LHCN-M2 (cell line): ENCODE results near the gene EEF1AKMT1. TPM values are rescaled to one million over a fixed set of nuclear protein-coding genes. Genes with fewer than 3 reads are reported as not detected.

Experiments
- DNase-seq: peaks from one replicate; pipeline ENCODE4 v3.0.0-alpha.2; 2012; ENCODE audit warnings: low read depth
- polyA plus RNA-seq: library from polyadenylated mRNA; unstranded; fragments of >200 nt; gene quantifications from one replicate; pipeline ENCODE4 v1.2.1, GENCODE V29; 2012; ENCODE audit warnings: missing spikeins
- total RNA-seq: library from RNA; depleted of rRNA; stranded (reverse); fragments of >200 nt; gene quantifications from 2 replicates; pipeline ENCODE4 v1.2.3, GENCODE V29; 2014; rRNA removed

The EEF1AKMT1 gene, protein sequence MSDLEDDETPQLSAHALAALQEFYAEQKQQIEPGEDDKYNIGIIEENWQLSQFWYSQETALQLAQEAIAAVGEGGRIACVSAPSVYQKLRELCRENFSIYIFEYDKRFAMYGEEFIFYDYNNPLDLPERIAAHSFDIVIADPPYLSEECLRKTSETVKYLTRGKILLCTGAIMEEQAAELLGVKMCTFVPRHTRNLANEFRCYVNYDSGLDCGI
- total RNA-seq, result 23.5 and 26.1 TPM in 2 replicates
- 27.0 TPM for polyA plus RNA-seq

DNA sequence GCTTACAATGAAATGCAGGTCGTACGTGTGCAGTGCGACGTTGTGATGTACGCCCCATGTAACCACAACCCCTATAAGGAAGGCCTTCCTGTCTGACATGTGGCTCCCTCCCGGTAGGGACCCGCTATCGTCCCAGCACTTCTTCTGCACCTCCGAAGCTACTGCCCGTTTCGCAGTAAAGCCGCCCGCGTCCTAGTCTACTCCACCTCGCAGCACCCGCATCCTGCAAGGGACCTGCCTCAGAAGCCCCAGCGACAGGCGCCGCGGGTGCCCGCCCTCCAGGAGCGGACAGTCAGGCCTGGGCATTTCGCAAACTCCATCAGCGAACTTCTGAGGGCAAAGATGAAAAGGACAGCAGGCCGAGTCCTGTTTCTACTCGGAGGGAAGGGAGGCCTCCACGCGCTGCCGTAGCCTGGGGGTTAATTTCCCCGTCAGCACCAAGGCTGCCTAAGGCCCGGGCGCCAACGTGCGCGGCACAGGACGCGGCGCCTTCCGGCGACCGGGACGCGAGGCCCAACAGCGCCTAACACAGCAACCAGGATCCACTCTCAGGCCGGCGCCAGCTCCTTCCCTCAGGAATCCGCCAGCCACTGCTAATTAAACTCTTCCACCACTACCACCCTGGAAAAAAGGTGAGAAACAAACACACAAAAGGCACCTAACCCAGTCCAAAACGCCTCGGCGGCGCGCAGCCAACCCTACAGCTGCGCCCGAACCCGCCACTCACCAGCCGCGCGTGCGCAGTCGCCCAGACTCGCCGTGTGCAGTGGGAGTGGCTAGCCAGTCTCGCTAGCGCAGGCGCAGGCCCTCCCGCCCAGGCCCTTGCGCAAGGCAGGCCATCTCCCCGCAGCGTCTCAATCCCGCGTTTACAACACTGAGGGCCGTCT, at the start of gene EEF1AKMT1:
TSS of gene EEF1AKMT1 (minus strand) at position 768 of the 887 bp plus-strand sequence. CDS start 16,363 bp downstream, outside the sequence.
- DNase-seq, result peak; percentile 90

DNA sequence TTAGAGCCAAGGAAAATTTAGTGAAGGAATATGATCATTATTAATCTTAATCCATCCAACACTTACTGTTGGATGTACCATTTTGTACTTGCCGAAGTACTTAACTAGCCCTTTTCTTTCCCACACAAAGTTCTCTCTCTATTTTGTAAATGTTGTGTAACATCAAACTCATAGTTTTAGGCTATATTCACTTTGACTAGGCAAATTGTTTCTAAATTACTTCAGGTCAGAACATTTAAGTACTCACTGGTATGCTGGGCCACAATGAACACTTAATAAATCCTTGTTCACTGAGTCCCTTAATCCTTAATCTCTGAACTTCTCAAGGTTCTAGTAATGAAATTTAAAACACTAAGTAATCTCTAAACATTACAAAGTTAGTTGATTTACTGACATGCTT, 49.3 kb upstream of the EEF1AKMT1 start:
- DNase-seq, result no peak

- no peak for DNase-seq
Measured at GRCh38 chr13:20822406-20822805, 48.6 kb upstream of the EEF1AKMT1 start.

GRCh38 chr13:20819715-20820114, 46.0 kb upstream of the EEF1AKMT1 start:
- no peak for DNase-seq

GRCh38 chr13:20815464-20815863, 41.7 kb upstream of the EEF1AKMT1 start:
- no peak for DNase-seq

- DNase-seq, result peak; percentile 95
Measured at GRCh38 chr13:20814224-20814910, 40.6 kb upstream of the EEF1AKMT1 start.

DNA sequence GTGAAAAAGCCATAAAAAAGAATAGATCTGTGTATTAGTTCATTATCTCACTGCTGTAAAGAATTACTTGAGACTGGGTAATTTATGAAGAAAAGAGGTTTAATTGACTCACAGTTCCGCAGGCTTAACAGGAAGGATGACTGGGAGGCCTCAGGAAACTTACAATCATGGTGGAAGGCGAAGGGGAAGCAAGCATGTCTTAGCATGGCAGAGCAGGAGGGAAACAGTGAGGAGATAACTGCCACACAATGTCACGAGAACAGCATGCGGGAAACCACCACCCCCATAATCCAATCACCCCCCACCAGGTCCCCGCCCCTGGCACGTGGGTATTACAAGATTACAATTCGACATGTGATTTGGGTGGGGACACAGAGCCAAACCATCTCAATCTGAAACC, 39.1 kb upstream of the EEF1AKMT1 start:
- DNase-seq, result no peak

DNA sequence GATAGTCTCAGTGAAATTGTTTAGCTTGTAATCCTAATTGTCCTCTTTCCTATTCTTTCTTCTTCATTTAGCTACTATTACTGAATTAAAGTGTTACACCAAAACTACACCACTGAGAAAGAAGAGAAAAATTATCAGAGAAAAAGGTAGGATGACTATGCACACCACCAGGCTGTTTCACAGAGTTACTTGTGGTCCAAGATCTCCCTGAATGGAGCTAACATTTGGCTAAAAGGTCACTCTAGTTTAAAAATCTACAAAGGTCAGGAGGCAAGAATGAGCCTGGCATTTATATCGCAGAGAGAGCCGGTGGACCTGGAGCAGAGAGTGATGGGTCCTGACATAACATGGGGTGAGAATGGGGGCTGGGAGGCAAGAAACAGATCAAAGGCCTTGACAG, 37.0 kb upstream of the EEF1AKMT1 start:
- no peak for DNase-seq

DNA sequence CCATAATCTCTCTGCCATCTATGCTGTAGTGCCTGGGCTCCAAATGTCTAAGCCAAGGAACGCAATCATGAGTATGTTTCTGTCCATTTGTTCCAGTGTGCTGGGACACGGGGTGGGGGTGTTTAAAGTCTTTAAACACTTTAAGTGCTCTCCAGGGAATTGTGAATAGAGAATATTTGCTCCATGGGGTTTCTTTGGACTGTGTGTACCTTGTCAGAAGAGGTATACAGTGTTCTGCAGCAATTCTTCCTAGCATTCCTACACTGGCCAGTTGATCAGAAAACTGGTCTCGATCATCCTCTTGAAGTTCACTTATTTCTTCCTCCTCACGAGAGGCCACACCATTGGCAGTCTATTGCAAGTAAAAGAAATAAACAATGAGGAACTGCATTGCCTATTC, 35.1 kb upstream of the EEF1AKMT1 start:
- no peak for DNase-seq

DNA sequence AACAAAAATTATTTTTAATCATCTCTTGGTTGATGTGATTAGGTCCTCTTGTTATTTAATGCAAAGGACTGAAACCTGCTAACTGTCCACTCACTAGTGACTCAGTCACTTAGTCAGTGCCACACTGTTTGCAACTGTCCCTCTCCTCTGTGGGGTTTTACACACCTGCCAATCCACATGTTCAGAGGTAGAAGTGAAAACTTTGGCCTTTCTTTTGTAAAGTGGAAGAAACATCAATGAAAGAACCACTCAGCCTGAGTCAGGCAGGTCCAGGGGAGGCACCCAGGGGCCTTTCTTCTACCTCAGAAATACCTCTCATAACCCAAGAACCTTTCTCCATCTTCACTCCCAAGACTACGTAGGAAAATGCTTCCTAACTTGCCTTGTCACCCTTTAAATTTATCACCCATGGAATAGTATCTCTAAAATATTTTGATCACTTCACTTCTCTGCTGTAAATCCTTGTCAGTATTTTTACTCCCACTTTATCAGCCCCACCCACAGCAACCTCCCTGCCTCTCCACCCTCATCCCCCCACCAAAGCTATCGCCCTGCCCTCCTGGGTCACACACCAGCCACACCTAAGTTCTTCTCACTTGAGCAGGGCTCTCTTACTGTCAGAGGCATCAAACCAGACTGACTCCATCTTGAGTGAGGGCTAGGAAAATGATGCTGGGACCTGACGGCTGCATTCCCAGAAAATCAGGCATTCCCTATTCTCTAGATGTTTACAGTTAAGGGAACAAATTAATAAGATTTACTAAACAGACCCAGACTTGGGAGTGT, 29.6 kb upstream of the EEF1AKMT1 start:
- DNase-seq, result no peak

- no peak for DNase-seq
Measured at GRCh38 chr13:20801707-20802106, 27.9 kb upstream of the EEF1AKMT1 start.

DNA sequence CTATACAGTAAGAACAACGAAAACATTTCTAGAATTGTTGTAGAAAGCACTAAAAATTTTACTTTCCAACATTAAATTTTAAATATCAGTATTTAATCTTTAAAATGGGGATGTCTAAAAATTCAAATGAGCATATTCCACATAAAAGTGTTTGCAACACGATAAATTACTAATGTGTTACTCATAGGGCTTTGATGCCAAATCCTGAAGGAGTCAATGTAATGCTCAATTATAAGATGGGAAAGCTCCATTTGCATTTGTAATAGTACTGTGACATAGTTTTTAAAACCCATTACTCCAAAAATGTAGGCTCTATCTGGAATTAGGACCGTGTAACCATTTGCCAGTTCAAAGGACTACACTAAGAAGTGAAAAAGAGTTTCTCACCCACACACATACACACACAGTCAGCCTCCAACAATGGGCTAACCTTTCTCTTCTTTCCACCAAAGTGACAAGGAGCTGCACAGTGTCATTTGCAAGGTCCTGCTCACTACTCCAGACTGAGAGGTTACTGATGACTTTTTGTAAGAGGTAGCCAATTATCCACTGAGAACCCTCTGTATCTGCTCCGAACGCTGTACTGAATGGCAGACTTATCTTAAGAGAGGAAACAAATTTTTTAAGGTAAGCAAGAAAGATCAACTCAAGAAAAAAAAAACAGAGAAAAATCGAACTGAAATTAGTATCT, 26.1 kb upstream of the EEF1AKMT1 start:
- DNase-seq, result peak; percentile 48

DNA sequence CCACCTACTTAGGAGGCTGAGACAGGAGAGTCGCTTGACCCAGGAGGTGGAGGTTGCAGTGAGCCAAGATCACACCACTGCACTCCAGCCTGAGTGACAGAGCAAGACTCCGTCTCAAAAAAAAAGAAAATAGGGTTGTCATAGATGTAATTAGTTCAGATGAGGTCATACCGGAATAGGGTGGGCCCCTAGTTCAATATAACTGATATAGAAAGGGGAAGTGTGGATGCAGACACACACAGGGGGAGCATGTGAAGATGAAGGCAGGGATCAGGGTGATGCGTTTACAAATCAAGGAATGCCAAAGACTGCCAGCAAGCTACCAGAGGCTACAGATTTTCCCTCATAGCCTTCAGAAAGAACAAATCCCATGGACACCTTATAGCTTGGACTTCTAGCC, 24.3 kb upstream of the EEF1AKMT1 start:
- no peak for DNase-seq

DNA sequence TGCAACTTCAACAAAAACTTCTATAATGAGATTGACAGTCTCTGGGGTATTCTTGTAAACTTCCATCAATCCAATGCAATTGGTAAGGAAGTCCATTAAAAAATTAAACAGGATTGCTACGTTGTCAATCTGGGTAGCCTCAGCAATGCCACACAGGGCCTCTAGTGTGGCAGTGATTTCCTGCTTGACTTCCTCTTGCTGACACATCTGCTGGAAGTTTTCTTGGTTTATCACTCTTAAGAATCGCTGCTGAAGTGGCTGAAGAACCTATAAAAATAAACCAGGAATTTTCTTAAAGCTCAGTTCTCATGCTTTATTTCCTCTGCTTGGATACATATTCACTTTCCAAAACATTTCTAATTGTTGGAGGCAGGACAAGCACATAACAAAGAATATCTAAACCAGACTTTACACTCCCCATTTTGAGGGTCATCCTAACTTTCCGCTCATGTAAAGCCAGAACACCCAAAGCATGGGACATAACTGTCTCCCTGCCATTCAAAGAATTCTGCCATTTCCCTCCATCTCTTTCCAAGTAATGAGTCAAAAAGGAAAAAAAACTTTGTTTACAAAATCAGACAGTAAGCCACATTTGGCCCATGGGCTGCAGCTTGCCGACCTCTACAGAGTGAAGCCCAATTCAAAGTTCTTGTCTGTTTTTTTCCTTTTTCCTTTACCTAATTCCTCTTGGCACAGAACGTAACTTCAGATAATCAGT, 23.2 kb upstream of the EEF1AKMT1 start:
- DNase-seq, result peak; percentile 37

DNA sequence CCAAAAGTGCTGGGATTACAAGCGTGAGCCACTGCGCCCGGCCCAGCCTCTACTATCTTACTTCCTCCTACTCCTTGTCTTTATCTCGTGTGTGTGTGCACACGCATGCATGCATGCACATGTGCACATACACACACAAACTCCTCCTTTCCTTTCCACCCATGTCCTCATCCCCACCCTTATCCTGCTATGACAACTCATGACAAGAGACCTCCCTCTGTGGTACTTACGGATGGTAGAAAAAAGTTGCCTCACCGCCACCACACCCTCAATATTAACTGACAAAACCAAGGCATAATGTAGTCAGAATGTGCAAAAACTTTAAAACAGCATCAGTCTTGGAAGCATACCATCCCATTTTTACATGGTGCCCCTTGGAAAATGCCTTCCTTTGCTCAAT, 15.9 kb upstream of the EEF1AKMT1 start:
- DNase-seq, result no peak

- DNase-seq, result no peak
Measured at GRCh38 chr13:20788312-20788711, 14.6 kb upstream of the EEF1AKMT1 start.

DNA sequence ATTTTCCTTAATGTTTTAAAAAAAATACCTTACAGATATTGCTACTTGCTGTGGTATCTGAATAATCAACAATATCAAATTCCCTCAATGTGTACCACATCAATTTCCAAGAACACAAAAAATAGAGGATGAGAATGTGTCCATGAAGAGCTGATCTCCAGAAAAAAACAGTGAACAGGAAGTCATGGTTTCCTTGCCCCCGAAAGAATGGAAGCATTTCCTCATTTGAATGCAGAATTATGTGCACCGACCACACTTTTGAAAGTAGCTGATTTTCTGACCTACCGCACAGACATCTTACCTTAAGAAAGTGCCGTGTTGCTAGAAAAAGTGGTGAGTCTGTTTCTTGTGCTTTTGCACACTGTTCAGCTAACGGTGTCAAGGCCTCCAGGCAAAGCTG, 13.4 kb upstream of the EEF1AKMT1 start:
- no peak for DNase-seq

DNA sequence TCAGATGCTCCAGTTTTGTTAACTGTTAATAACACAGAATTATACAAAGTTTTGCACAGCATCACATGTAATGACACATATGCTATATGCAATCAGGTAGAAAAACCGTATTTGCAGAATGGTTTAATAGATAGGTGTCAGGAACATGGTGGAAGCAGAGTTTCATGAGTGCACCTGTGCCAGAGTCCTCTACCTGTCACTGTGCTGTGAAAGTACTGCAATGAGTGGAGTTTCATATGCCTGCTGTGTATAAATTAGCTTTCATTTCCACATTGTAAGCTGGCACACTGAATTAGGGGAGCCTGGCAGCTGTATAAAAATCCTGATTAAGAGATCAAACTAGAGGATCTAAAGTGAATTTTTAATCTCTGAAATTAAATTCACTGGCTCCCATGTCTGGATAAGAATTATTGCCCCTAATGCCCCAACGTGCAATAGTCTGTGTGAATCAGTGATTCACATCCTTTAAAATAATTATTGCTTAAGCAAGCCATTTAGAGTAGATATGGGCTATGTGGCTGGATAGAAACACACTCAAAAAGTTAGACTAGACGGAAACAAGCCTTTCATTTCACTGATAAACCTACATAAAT, 8.5 kb upstream of the EEF1AKMT1 start:
- no peak for DNase-seq

DNA sequence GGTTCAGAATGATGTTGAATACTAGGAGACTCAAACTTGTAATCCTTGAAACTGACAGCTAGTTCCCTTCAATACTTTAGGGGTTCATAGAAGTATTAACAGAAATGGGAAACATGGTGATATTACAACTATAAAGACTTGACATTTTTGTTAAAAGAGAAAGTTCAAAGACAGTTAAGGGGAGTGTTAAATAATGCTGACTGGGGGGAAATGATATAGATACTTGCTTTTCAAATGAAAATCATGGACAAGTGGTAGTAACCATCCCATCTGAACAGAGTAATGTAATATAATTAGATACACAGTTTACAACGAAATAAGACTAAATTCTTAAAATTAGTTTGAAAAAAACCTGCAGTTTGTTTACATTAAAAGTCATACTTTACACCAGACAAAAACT, 6.6 kb upstream of the EEF1AKMT1 start:
- no peak for DNase-seq

GRCh38 chr13:20779405-20779804, 5.6 kb upstream of the EEF1AKMT1 start:
- no peak for DNase-seq
